Mesodermal cell (in vitro differentiated cells): Measurements from ENCODE around the gene PHF2.

Experiments used
- H3K27ac ChIP-seq: 2 replicates; pipeline ENCODE4 v1.7.0; 2013; ENCODE audit warnings: mild to moderate bottlenecking, low read depth, low read length, moderate library complexity; ENCODE audit not compliant: severe bottlenecking
- H3K36me3 ChIP-seq: 2 replicates; pipeline ENCODE4 v1.7.1; 2013; ENCODE audit warnings: mild to moderate bottlenecking, low read length, moderate library complexity; ENCODE audit not compliant: control insufficient read depth, insufficient read depth
- H3K4me1 ChIP-seq: one replicate; pipeline ENCODE4 v1.7.1; 2013; ENCODE audit warnings: mild to moderate bottlenecking, low read length; ENCODE audit not compliant: insufficient read depth, control insufficient read depth, poor library complexity, severe bottlenecking
- H3K4me3 ChIP-seq: 2 replicates; pipeline ENCODE4 v1.7.0; 2013; ENCODE audit warnings: low read length, control low read depth, mild to moderate bottlenecking; ENCODE audit not compliant: insufficient read depth, poor library complexity, severe bottlenecking; ENCODE audit errors: extremely low read depth
- H3K9me3 ChIP-seq: 2 replicates; pipeline ENCODE4 v1.7.1; 2013; ENCODE audit warnings: mild to moderate bottlenecking, low read length, moderate library complexity; ENCODE audit not compliant: control insufficient read depth
- WGBS, 2 experiments: methylation state at CpG; one replicate each; pipeline ENCODE4 v1.1.5; 2013; ENCODE audit warnings: missing lambda C conversion rate in 2 of 2; ENCODE audit not compliant: insufficient coverage in 2 of 2; 5-methylcytosine and 5-hydroxymethylcytosine counted together

Gene PHF2

GRCh38 chr9:93654351-93654961 is 78.1 kb downstream of the PHF2 start:
- 96 to 97% methylated on average over 19 to 21 of the region's 21 CpGs for WGBS, 2 experiments
- peaks cover 37% of the 10 kb centered on the region for H3K36me3 ChIP-seq

GRCh38 chr9:93655621-93656425 is 79.4 kb downstream of the PHF2 start:
- H3K4me3 ChIP-seq: no peak overlapping the region
- H3K27ac ChIP-seq: no peak overlapping the region
- WGBS, 2 experiments: 95 to 96% methylated on average over 15 to 20 of the region's 22 CpGs
- H3K4me1 ChIP-seq: no peaks in the 10 kb centered on the region
- H3K9me3 ChIP-seq: no peaks in the 10 kb centered on the region
- peaks cover 31% of the 10 kb centered on the region for H3K36me3 ChIP-seq

More at GRCh38 chr9:93654351-93654961, 78.1 kb downstream of the PHF2 start:
- Histone ChIP-seq H3K9me3 (no peaks in the 10 kb centered on the region), H3K27ac (no peak overlapping the region), H3K4me1 (no peaks in the 10 kb centered on the region), H3K4me3 (no peak overlapping the region)

DNA sequence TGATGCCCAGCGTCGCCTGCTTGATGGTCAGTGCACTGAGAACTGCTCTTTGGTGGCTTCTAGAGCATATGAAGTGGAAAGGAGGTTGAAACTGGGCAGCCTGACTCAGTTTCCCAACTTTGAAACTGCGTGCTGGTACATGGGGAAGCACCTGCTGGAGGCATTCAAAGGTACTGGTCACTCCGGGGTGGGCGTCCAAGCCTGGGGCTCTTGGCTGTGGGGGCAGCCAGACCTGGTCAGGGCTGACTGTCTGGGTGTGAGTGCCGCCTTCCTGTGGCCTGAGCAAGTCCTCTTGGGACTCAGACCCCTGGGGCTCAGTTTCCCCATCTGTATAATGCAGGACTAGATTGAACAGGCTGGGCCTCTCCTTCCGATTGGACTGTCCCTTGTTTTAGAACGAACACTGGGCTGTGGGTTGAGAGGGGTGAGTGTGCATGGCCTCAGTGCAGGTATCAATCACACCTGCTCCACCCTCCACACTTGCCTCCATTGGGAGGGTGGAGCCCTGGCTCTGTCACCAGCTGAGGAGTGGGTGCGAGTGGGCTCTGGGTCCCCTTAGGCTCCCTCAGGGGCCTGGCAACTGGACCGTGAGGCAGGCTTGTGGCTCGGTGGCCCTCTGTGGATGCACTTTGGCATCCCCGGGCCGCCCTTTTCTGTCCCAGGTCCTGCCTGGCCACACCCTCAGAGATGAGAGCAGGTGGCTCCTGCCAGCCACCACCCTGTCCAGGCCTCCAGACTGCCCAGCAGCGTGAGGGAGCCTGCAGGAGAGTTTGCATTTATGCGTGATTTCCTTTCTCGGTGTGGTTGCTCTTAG is 80.2 kb downstream of the PHF2 start:
- Histone ChIP-seq H3K9me3 (no peaks in the 10 kb centered on the region), H3K4me3 (no peak overlapping the region), H3K36me3 (peaks cover 26% of the 10 kb centered on the region), H3K4me1 (no peaks in the 10 kb centered on the region), H3K27ac (no peak overlapping the region)
- 93 to 99% methylated on average over 11 to 14 of the region's 16 CpGs for WGBS, 2 experiments

- no peaks in the 10 kb centered on the region for H3K4me1 ChIP-seq
- no peaks in the 10 kb centered on the region for H3K9me3 ChIP-seq
- no peak overlapping the region for H3K4me3 ChIP-seq
- H3K36me3 ChIP-seq: peaks cover 26% of the 10 kb centered on the region
- no peak overlapping the region for H3K27ac ChIP-seq
- 79 to 98% methylated on average over 7 of the region's 8 CpGs for WGBS, 2 experiments
Observed at GRCh38 chr9:93657331-93658111, 81.1 kb downstream of the PHF2 start.

DNA sequence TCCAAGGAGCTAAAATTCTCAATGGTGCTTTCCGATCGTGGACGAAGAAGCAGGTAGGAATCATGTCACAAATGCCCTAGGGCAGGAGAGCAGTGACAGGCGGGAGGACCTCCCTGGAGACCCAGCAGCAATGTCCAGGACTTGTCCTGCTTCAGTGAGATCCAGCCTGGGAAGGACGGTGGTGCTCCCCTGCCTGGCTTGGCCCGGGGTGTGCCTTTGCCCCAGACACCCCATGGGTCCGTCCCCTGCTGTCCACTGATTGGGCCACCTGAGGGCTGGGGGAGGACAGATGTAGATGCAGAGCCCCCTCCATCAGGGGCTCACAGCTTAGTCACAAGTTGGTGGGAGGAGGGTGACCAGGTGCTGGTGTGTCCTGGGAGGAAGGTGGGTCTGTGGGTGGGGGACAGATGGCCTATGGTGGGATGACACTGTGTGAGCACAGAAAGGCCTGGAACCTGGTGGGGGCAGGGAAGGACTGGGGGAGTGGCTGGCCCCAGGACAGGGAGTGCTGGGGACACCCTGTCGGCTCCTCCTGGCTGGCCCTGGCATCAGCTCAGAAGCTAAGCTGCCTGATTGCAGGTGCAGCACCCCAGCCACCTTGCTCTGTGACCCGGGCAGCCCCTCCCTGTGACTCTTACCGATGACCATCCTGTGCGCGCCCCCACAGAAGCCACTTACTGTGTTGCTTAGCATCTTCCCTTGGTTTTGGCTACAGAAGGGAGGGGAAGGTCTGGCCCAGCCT is 82.0 kb downstream of the PHF2 start:
- Histone ChIP-seq H3K4me3 (no peak overlapping the region), H3K36me3 (peaks cover 24% of the 10 kb centered on the region), H3K9me3 (no peaks in the 10 kb centered on the region), H3K27ac (no peak overlapping the region), H3K4me1 (no peaks in the 10 kb centered on the region)
- WGBS, 2 experiments: 91 to 95% methylated on average over 10 to 12 of the region's 12 CpGs

GRCh38 chr9:93659044-93659836 is 82.9 kb downstream of the PHF2 start:
- WGBS, 2 experiments: 93 to 97% methylated on average over 10 to 11 of the region's 12 CpGs
- Histone ChIP-seq H3K4me3 (no peak overlapping the region), H3K9me3 (no peaks in the 10 kb centered on the region), H3K27ac (no peak overlapping the region), H3K36me3 (peaks cover 21% of the 10 kb centered on the region), H3K4me1 (no peaks in the 10 kb centered on the region)

DNA sequence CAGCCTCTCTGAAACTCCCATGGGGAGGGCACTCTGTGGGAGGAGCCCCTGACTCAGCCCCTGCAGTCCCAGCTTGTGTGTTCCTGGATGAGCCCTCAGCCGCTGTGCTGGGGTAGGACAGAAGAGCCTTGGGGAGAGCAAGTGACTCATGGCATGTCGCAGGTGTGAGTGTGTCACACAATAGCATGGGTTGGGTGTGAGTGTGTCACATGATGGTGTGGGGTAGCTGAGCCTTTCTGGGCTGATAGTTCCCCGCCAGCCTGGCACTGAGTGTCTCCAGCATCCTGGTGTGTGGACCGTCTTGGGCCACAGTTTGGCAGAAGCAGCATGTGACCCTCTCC is 83.4 kb downstream of the PHF2 start:
- 84 to 97% methylated on average over 4 of the region's 4 CpGs for WGBS, 2 experiments
- H3K36me3 ChIP-seq: peaks cover 21% of the 10 kb centered on the region
- H3K4me1 ChIP-seq: no peaks in the 10 kb centered on the region
- H3K27ac ChIP-seq: no peak overlapping the region
- H3K4me3 ChIP-seq: no peak overlapping the region
- H3K9me3 ChIP-seq: no peaks in the 10 kb centered on the region

DNA sequence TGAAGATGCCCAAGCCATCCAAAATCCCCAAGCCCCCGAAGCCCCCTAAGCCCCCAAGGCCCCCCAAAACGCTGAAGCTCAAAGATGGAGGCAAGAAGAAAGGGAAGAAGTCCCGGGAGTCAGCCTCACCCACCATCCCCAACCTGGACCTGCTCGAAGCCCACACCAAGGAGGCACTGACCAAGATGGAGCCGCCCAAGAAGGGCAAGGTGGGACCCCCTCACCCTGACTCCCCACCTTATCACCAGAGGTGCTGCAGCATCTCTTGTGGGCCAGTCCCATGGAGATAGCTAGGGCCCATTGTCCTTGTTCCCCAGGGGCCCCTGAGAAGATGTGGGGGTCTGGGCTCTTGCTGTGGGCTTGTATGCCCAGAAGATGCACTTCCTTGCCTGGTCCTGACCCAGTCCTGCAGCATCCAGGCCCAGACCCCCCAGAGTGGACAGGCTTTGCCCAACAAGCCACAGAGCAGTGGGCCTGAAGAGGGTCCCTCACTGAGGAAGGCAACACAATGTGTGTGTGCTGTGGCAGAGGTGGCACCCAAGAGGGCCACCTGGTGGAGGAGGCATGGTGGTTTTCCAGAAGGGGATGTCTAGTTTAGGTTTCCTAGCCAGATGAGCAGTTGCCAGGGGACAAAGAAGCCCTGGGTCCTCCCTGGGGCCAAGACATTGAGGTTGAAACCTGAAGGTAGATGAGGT is 84.1 kb downstream of the PHF2 start:
- H3K36me3 ChIP-seq: peaks cover 21% of the 10 kb centered on the region
- H3K4me1 ChIP-seq: no peaks in the 10 kb centered on the region
- H3K27ac ChIP-seq: no peak overlapping the region
- WGBS, 2 experiments: 100% methylated on average over 2 of the region's 5 CpGs; no CpG with 5 or more reads in 1 of the 2 experiments
- H3K9me3 ChIP-seq: no peaks in the 10 kb centered on the region
- no peak overlapping the region for H3K4me3 ChIP-seq

GRCh38 chr9:93661591-93661990 is 85.2 kb downstream of the PHF2 start:
- H3K4me1 ChIP-seq: no peaks in the 10 kb centered on the region
- H3K36me3 ChIP-seq: peaks cover 13% of the 10 kb centered on the region
- no peak overlapping the region for H3K4me3 ChIP-seq
- 88 to 95% methylated on average over 1 of the region's 1 CpG for WGBS, 2 experiments
- H3K9me3 ChIP-seq: no peaks in the 10 kb centered on the region
- no peak overlapping the region for H3K27ac ChIP-seq
